ENCODE results near the gene TFIP11. TPM values are rescaled to one million over a fixed set of nuclear protein-coding genes. Genes with fewer than 3 reads are reported as not detected.
A peak's percentile ranks its signal among the peaks of the same experiment; 100 is the strongest.

The TFIP11 gene
- total RNA-seq, 2 experiments from 2014 or later: 111 TPM

GRCh38 chr22:26541167-26541819 is 29.0 kb upstream of the TFIP11 start:
- Histone ChIP-seq H3K4me1 (ENCODE audit: insufficient read depth, low read length) (peaks cover 12% of the 10 kb centered on the region), H3K27me3 (ENCODE audit: control insufficient read depth in 1 of 2, insufficient read depth in 2 of 2, low read length in 2 of 2) (no peaks in the 10 kb centered on the region), H3K4me3 (ENCODE audit: low read length) (no peak overlapping the region), H3K27ac (ENCODE audit: low read depth in 1 of 2, low read length in 2 of 2) (no peak overlapping the region), H3K36me3 (ENCODE audit: insufficient read depth, low read length) (peaks cover 55% of the 10 kb centered on the region), H3K9me3 (ENCODE audit: control insufficient read depth in 1 of 2, insufficient read depth in 1 of 2, low read length in 2 of 2) (no peaks in the 10 kb centered on the region)
- TF ChIP-seq CTCF (IDR thresholded peaks at IDR 0.05): no peak
- POLR2A ChIA-PET: interaction anchor here (0.8 kb wide), 1 partner anchor 58 kb away, joined by 3 read pairs; the partner anchor contains the start of genes HPS4 and SRRD
- H3K9me3 Mint-ChIP-seq: no peaks in the 10 kb centered on the region
- CTCF ChIA-PET: no interaction called here
- H3K27me3 Mint-ChIP-seq: no peaks in the 10 kb centered on the region
- H3K27ac Mint-ChIP-seq: no peak overlapping the region
- DNase-seq: peak in 1 of 14 experiments; percentile 15
- peaks cover 36% of the 10 kb centered on the region for H3K36me3 Mint-ChIP-seq (ENCODE audit: low read depth)
- H3K4me1 Mint-ChIP-seq (ENCODE audit: low read depth): peaks cover 6% of the 10 kb centered on the region
- no peak for ATAC-seq (ENCODE audit: poor library complexity)
- intact Hi-C loops (cut with DNase I, micrococcal nuclease): no loop called here
- H3K4me3 Mint-ChIP-seq: no peak overlapping the region

GRCh38 chr22:26540119-26540518 is 27.8 kb upstream of the TFIP11 start:
- no peak for ATAC-seq (ENCODE audit: poor library complexity)
- intact Hi-C loops (cut with DNase I, micrococcal nuclease): no loop called here
- Histone ChIP-seq H3K27me3 (ENCODE audit: control insufficient read depth in 1 of 2, insufficient read depth in 2 of 2, low read length in 2 of 2) (no peaks in the 10 kb centered on the region), H3K4me1 (ENCODE audit: insufficient read depth, low read length) (peaks cover 12% of the 10 kb centered on the region), H3K4me3 (ENCODE audit: low read length) (no peak overlapping the region), H3K9me3 (ENCODE audit: control insufficient read depth in 1 of 2, insufficient read depth in 1 of 2, low read length in 2 of 2) (no peaks in the 10 kb centered on the region), H3K27ac (ENCODE audit: low read depth in 1 of 2, low read length in 2 of 2) (no peak overlapping the region), H3K36me3 (ENCODE audit: insufficient read depth, low read length) (peaks cover 67% of the 10 kb centered on the region)
- DNase-seq: no peak
- ChIA-PET POLR2A (no interaction called here), CTCF (no interaction called here)
- Mint-ChIP-seq H3K27me3 (no peaks in the 10 kb centered on the region), H3K4me1 (ENCODE audit: low read depth) (peaks cover 6% of the 10 kb centered on the region), H3K4me3 (no peak overlapping the region), H3K9me3 (no peaks in the 10 kb centered on the region), H3K27ac (no peak overlapping the region), H3K36me3 (ENCODE audit: low read depth) (peaks cover 46% of the 10 kb centered on the region)
- no peak for TF ChIP-seq CTCF (IDR thresholded peaks at IDR 0.05)

- ChIA-PET CTCF (no interaction called here), POLR2A (interaction anchor here (0.6 to 1.0 kb wide), 2 partner anchors 31 to 122 kb away, joined by 3 read pairs; no protein-coding TSS in a partner anchor)
- DNase-seq: no peak
- ATAC-seq (ENCODE audit: poor library complexity): no peak
- no peak overlapping the region for H3K4me3 ChIP-seq (ENCODE audit: low read length)
- Mint-ChIP-seq H3K27ac (no peak overlapping the region), H3K9me3 (no peaks in the 10 kb centered on the region), H3K4me1 (ENCODE audit: low read depth) (no peaks in the 10 kb centered on the region), H3K27me3 (no peaks in the 10 kb centered on the region), H3K4me3 (no peak overlapping the region), H3K36me3 (ENCODE audit: low read depth) (peaks cover 49% of the 10 kb centered on the region)
- H3K9me3 ChIP-seq (ENCODE audit: control insufficient read depth in 1 of 2, insufficient read depth in 1 of 2, low read length in 2 of 2): no peaks in the 10 kb centered on the region
- TF ChIP-seq CTCF (IDR thresholded peaks at IDR 0.05): no peak
- intact Hi-C loops (cut with DNase I, micrococcal nuclease): no loop called here
- H3K27ac ChIP-seq (ENCODE audit: low read depth in 1 of 2, low read length in 2 of 2): no peak overlapping the region
- no peaks in the 10 kb centered on the region for H3K27me3 ChIP-seq (ENCODE audit: control insufficient read depth in 1 of 2, insufficient read depth in 2 of 2, low read length in 2 of 2)
- H3K36me3 ChIP-seq (ENCODE audit: insufficient read depth, low read length): peaks cover 73% of the 10 kb centered on the region
- no peaks in the 10 kb centered on the region for H3K4me1 ChIP-seq (ENCODE audit: insufficient read depth, low read length)
Observed at GRCh38 chr22:26536762-26537134, 24.5 kb upstream of the TFIP11 start.

Measured in CD4-positive, alpha-beta T cell (primary cell).